Measurements from ENCODE around the gene DSCAM.

The DSCAM gene

GRCh38 chr21:40255518-40256444, 591.2 kb downstream of the DSCAM start:
- Histone ChIP-seq H3K9me3 (replicated peaks in 1 of 11) (peaks cover 12 to 22% (median 15%) of the 10 kb centered on the region in 11 experiments), H3K27ac (no peak overlapping the region), H3K4me2 (no peak overlapping the region), H4K20me1 (no peaks in the 10 kb centered on the region), H3K4me1 (no peaks in the 10 kb centered on the region), H3K27me3 (no peaks in the 10 kb centered on the region), H3K4me3 (no peak overlapping the region), H3K9ac (no peak overlapping the region), H3K36me3 (no peaks in the 10 kb centered on the region)
- TF ChIP-seq Cebpa-rat (IDR thresholded peaks at IDR 0.05): no peak

- H3K9me3 ChIP-seq (replicated peaks in 1 of 11): peaks cover 14 to 28% (median 19%) of the 10 kb centered on the region in 11 experiments
- no peak for TF ChIP-seq Cebpa-rat (IDR thresholded peaks at IDR 0.05)
Measured at GRCh38 chr21:40254540-40255465, 592.2 kb downstream of the DSCAM start.

GRCh38 chr21:40253112-40253511, 593.8 kb downstream of the DSCAM start:
- Histone ChIP-seq H4K20me1 (no peaks in the 10 kb centered on the region), H3K9ac (no peak overlapping the region), H3K9me3 (replicated peaks in 1 of 11) (peaks cover 29 to 45% (median 34%) of the 10 kb centered on the region in 11 experiments), H3K4me2 (no peak overlapping the region), H3K4me3 (no peak overlapping the region), H3K27ac (no peak overlapping the region), H3K4me1 (no peaks in the 10 kb centered on the region), H3K36me3 (no peaks in the 10 kb centered on the region), H3K27me3 (no peaks in the 10 kb centered on the region)
- TF ChIP-seq Cebpa-rat (IDR thresholded peaks at IDR 0.05): no peak

More at GRCh38 chr21:40254540-40255465, 592.2 kb downstream of the DSCAM start:
- Histone ChIP-seq H3K27ac (no peak overlapping the region), H3K36me3 (no peaks in the 10 kb centered on the region), H3K27me3 (no peaks in the 10 kb centered on the region), H3K4me2 (no peak overlapping the region), H4K20me1 (no peaks in the 10 kb centered on the region), H3K4me1 (no peaks in the 10 kb centered on the region), H3K9ac (no peak overlapping the region), H3K4me3 (no peak overlapping the region)

GRCh38 chr21:40250514-40251294, 596.3 kb downstream of the DSCAM start:
- Histone ChIP-seq H4K20me1 (no peaks in the 10 kb centered on the region), H3K4me3 (no peak overlapping the region), H3K27me3 (no peaks in the 10 kb centered on the region), H3K4me1 (no peaks in the 10 kb centered on the region), H3K36me3 (no peaks in the 10 kb centered on the region; a peak in 1 of 22 replicates), H3K9me3 (replicated peaks in 1 of 11) (peaks cover 47 to 63% (median 52%) of the 10 kb centered on the region in 11 experiments), H3K27ac (no peak overlapping the region), H3K9ac (no peak overlapping the region), H3K4me2 (no peak overlapping the region)
- TF ChIP-seq Cebpa-rat (IDR thresholded peaks at IDR 0.05): no peak

GRCh38 chr21:40244981-40245380, 602.0 kb downstream of the DSCAM start:
- Histone ChIP-seq H3K9ac (no peak overlapping the region), H3K4me1 (peaks cover 0 to 11% (median 3%) of the 10 kb centered on the region in 10 experiments; a peak in 8 of 20 replicates), H4K20me1 (no peaks in the 10 kb centered on the region), H3K9me3 (replicated peaks in 1 of 11) (peaks cover 29 to 42% (median 36%) of the 10 kb centered on the region in 11 experiments), H3K36me3 (no peaks in the 10 kb centered on the region; a peak in 1 of 22 replicates), H3K4me3 (no peak overlapping the region), H3K4me2 (no peak overlapping the region), H3K27me3 (no peaks in the 10 kb centered on the region), H3K27ac (no peak overlapping the region)
- no peak for TF ChIP-seq Cebpa-rat (IDR thresholded peaks at IDR 0.05)

- H3K27me3 ChIP-seq: no peaks in the 10 kb centered on the region
- no peaks in the 10 kb centered on the region for H4K20me1 ChIP-seq
- no peaks in the 10 kb centered on the region; a peak in 1 of 22 replicates for H3K36me3 ChIP-seq
- H3K27ac ChIP-seq: no peak overlapping the region
- peaks cover 21 to 29% (median 23%) of the 10 kb centered on the region in 11 experiments for H3K9me3 ChIP-seq (replicated peaks in 1 of 11)
- H3K4me2 ChIP-seq: no peak overlapping the region
- TF ChIP-seq Cebpa-rat (IDR thresholded peaks at IDR 0.05): no peak
- H3K9ac ChIP-seq: no peak overlapping the region
- no peak overlapping the region for H3K4me3 ChIP-seq
- peaks cover 0 to 11% (median 3%) of the 10 kb centered on the region in 10 experiments; a peak in 8 of 20 replicates for H3K4me1 ChIP-seq
Measured at GRCh38 chr21:40243685-40244084, 603.3 kb downstream of the DSCAM start.

GRCh38 chr21:40242586-40243265, 604.2 kb downstream of the DSCAM start:
- H3K9me3 ChIP-seq (replicated peaks in 1 of 11): peaks cover 12 to 20% (median 14%) of the 10 kb centered on the region in 11 experiments
- no peaks in the 10 kb centered on the region for H3K27me3 ChIP-seq
- no peak for TF ChIP-seq Cebpa-rat (IDR thresholded peaks at IDR 0.05)

GRCh38 chr21:40235528-40235927, 611.4 kb downstream of the DSCAM start:
- no peaks in the 10 kb centered on the region for H3K4me1 ChIP-seq
- no peaks in the 10 kb centered on the region for H4K20me1 ChIP-seq
- H3K4me2 ChIP-seq: no peak overlapping the region
- no peak overlapping the region for H3K4me3 ChIP-seq
- H3K27ac ChIP-seq: no peak overlapping the region
- no peaks in the 10 kb centered on the region for H3K27me3 ChIP-seq
- no peak for TF ChIP-seq Cebpa-rat (IDR thresholded peaks at IDR 0.05)
- H3K9ac ChIP-seq: no peak overlapping the region
- no peaks in the 10 kb centered on the region for H3K36me3 ChIP-seq
- no peaks in the 10 kb centered on the region for H3K9me3 ChIP-seq (replicated peaks in 1 of 11)

More at GRCh38 chr21:40242586-40243265, 604.2 kb downstream of the DSCAM start:
- Histone ChIP-seq H3K27ac (no peak overlapping the region), H4K20me1 (no peaks in the 10 kb centered on the region), H3K4me1 (peaks cover 0 to 11% (median 3%) of the 10 kb centered on the region in 10 experiments; a peak in 8 of 20 replicates), H3K9ac (no peak overlapping the region), H3K4me3 (no peak overlapping the region), H3K4me2 (peak overlapping the region in 6 of 11 experiments; percentile 6 to 50 (median 22); a peak in 7 of 22 replicates), H3K36me3 (no peaks in the 10 kb centered on the region)

All from BLaER1 treated with 17β-estradiol and CSF1 and Interleukin-3, amounts not matched to agents 10 nM and 100 nM (cell line).